Large intestine (tissue), 1 donor: ENCODE measurements around the gene DHX29. TPM values are rescaled to one million over a fixed set of nuclear protein-coding genes. Genes with fewer than 3 reads are reported as not detected.

Source experiments
- polyA plus RNA-seq: library from polyadenylated mRNA; unstranded; fragments of 120-200 nt; gene quantifications from one replicate; pipeline ENCODE4 v1.2.1, GENCODE V29; 2013

The DHX29 gene
- polyA plus RNA-seq, 1 donor = 28.3 TPM

Other genes with a start within 250 kb of the DHX29 start
- 14.9 TPM for gene GZMA, start 205.0 kb downstream of the DHX29 start, polyA plus RNA-seq
- 19.7 TPM for gene GPX8, start 147.5 kb downstream of the DHX29 start, polyA plus RNA-seq
- 0.15 TPM for gene CDC20B, start 134.5 kb downstream of the DHX29 start, polyA plus RNA-seq
- not detected for gene MCIDAS, start 80.4 kb downstream of the DHX29 start, polyA plus RNA-seq
- gene CCNO, start 74.1 kb downstream of the DHX29 start, polyA plus RNA-seq = not detected
- 64.7 TPM for gene MTREX, start 295 bp upstream of the DHX29 start, polyA plus RNA-seq
- 54.7 TPM for gene PLPP1, start 227.3 kb upstream of the DHX29 start, polyA plus RNA-seq